Skeletal muscle tissue (tissue), 4 donors: ENCODE data around the gene GABBR2. TPM values are rescaled to one million over a fixed set of nuclear protein-coding genes. Genes with fewer than 3 reads are reported as not detected.

Experiments used
- H3K27ac ChIP-seq: one replicate; pipeline ENCODE4 v1.7.0; 2013; ENCODE audit warnings: mild to moderate bottlenecking, low read depth, low read length, inconsistent platforms
- H3K27me3 ChIP-seq, 3 donors: one replicate each; pipeline ENCODE4 v1.7.0; 2013; ENCODE audit warnings: low read length in 3 of 3; ENCODE audit not compliant: control insufficient read depth in 3 of 3, insufficient read depth in 3 of 3
- H3K36me3 ChIP-seq, 3 donors: one replicate each; pipeline ENCODE4 v1.7.0; 2013; ENCODE audit warnings: low read length in 3 of 3; ENCODE audit not compliant: control insufficient read depth in 3 of 3, insufficient read depth in 3 of 3
- H3K4me1 ChIP-seq, 3 donors: one replicate each; pipeline ENCODE4 v1.7.0; 2013; ENCODE audit warnings: low read length in 3 of 3, mild to moderate bottlenecking in 3 of 3; ENCODE audit not compliant: control insufficient read depth in 3 of 3, insufficient read depth in 3 of 3
- H3K4me3 ChIP-seq, 3 donors: one replicate each; pipeline ENCODE4 v1.7.0; 2013; ENCODE audit warnings: low read length in 3 of 3
- H3K9ac ChIP-seq, 3 donors: one replicate each; pipeline ENCODE4 v1.7.0; 2013; ENCODE audit warnings: low read length in 3 of 3, mild to moderate bottlenecking in 3 of 3, moderate library complexity in 2 of 3, low read depth in 1 of 3
- H3K9me3 ChIP-seq, 3 donors: one replicate each; pipeline ENCODE4 v1.7.0; 2013; ENCODE audit warnings: low read length in 3 of 3; ENCODE audit not compliant: control insufficient read depth in 3 of 3
- total RNA-seq: library from RNA; depleted of rRNA; stranded (reverse); fragments of >200 nt; gene quantifications from one replicate; pipeline ENCODE4 v1.2.3, GENCODE V29; 2014
- donor health status: Osteomylitis.

GABBR2 gene
- total RNA-seq, 1 donor from 2014 or later = under 0.01 TPM

- Histone ChIP-seq H3K4me1 (no peaks in the 10 kb centered on the region), H3K27ac (no peak overlapping the region), H3K9me3 (no peaks in the 10 kb centered on the region), H3K4me3 (no peak overlapping the region), H3K36me3 (no peaks in the 10 kb centered on the region), H3K9ac (no peak overlapping the region), H3K27me3 (peaks cover 6 to 16% (median 10%) of the 10 kb centered on the region in 3 donors)
These were observed 223.0 kb downstream of the GABBR2 start for GRCh38 chr9:98485706-98486105.

DNA sequence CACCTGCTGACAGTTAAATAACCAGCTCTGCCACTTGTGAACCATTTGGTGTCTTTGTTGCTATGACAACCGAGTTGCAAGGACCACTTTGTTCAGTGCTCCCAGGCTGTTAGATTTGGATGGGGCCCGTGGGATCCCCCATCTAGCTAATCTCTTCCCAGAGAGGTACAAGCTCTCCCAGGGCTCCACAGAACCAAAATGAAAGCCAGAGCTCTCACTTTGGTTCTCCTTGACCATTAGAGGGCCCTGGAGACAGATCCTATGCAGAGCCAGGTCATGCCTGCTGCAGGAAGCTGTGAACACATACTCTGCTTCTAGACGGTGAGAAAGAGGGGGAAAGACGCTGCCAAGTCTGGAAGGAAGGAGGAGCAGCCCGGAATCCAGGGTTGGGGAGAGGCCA lies 224.6 kb downstream of the GABBR2 start:
- no peaks in the 10 kb centered on the region for H3K9me3 ChIP-seq

GRCh38 chr9:98482226-98482625 lies 226.5 kb downstream of the GABBR2 start:
- Histone ChIP-seq H3K9ac (no peak overlapping the region), H3K4me1 (peaks cover 0 to 6% (median 0%) of the 10 kb centered on the region in 3 donors), H3K9me3 (no peaks in the 10 kb centered on the region), H3K4me3 (no peak overlapping the region), H3K27ac (no peak overlapping the region), H3K27me3 (peaks cover 6 to 16% (median 10%) of the 10 kb centered on the region in 3 donors), H3K36me3 (no peaks in the 10 kb centered on the region)

More for the DNA sequence above, 224.6 kb downstream of the GABBR2 start:
- H3K36me3 ChIP-seq = no peaks in the 10 kb centered on the region
- no peak overlapping the region for H3K4me3 ChIP-seq
- no peak overlapping the region for H3K9ac ChIP-seq
- peaks cover 6 to 16% (median 10%) of the 10 kb centered on the region in 3 donors for H3K27me3 ChIP-seq
- H3K27ac ChIP-seq = no peak overlapping the region
- H3K4me1 ChIP-seq = no peaks in the 10 kb centered on the region

- Histone ChIP-seq H3K4me1 (peaks cover 0 to 6% (median 0%) of the 10 kb centered on the region in 3 donors), H3K4me3 (no peak overlapping the region), H3K27me3 (peaks cover 6 to 16% (median 10%) of the 10 kb centered on the region in 3 donors), H3K9ac (no peak overlapping the region), H3K9me3 (no peaks in the 10 kb centered on the region), H3K27ac (no peak overlapping the region), H3K36me3 (no peaks in the 10 kb centered on the region)
These were observed 227.1 kb downstream of the GABBR2 start for GRCh38 chr9:98481676-98482075.

- peaks cover 6 to 16% (median 10%) of the 10 kb centered on the region in 3 donors for H3K27me3 ChIP-seq
- no peak overlapping the region for H3K4me3 ChIP-seq
- no peaks in the 10 kb centered on the region for H3K36me3 ChIP-seq
- no peak overlapping the region for H3K9ac ChIP-seq
- no peaks in the 10 kb centered on the region for H3K9me3 ChIP-seq
- no peak overlapping the region for H3K27ac ChIP-seq
- H3K4me1 ChIP-seq = peaks cover 0 to 6% (median 0%) of the 10 kb centered on the region in 3 donors
These were observed 228.5 kb downstream of the GABBR2 start for GRCh38 chr9:98479967-98480847.

- no peak overlapping the region for H3K27ac ChIP-seq
- H3K4me1 ChIP-seq = peaks cover 0 to 6% (median 0%) of the 10 kb centered on the region in 3 donors
- H3K9me3 ChIP-seq = no peaks in the 10 kb centered on the region
- no peaks in the 10 kb centered on the region for H3K36me3 ChIP-seq
- peaks cover 6 to 10% (median 8%) of the 10 kb centered on the region in 3 donors for H3K27me3 ChIP-seq
- H3K4me3 ChIP-seq = no peak overlapping the region
- H3K9ac ChIP-seq = no peak overlapping the region
These were observed 229.3 kb downstream of the GABBR2 start for GRCh38 chr9:98479449-98479848.

DNA sequence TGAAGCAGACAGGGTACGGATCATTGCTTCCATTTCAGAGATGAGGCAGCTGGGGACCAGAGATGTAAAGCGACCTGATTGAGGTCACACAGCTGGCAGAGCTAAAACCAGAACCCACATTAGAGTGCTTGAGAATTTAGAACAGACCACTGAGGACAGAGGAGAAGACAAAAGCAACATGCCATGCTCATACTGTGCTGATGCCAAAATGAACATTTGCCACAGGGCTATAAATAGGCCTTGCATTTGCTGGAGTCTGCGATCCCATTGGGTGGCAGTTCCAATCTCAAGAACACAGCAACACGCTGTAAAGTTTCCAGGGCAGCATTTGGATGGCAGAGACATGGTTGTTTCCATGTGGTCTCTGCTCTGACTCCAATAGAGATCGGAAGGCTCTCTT lies 230.9 kb downstream of the GABBR2 start:
- Histone ChIP-seq H3K9me3 (no peaks in the 10 kb centered on the region), H3K27ac (no peak overlapping the region), H3K9ac (no peak overlapping the region), H3K4me3 (no peak overlapping the region), H3K27me3 (no peaks in the 10 kb centered on the region), H3K4me1 (peaks cover 0 to 6% (median 0%) of the 10 kb centered on the region in 3 donors), H3K36me3 (no peaks in the 10 kb centered on the region)

GRCh38 chr9:98472216-98472615 lies 236.5 kb downstream of the GABBR2 start:
- Histone ChIP-seq H3K36me3 (no peaks in the 10 kb centered on the region), H3K4me1 (no peaks in the 10 kb centered on the region), H3K9ac (no peak overlapping the region), H3K9me3 (no peaks in the 10 kb centered on the region), H3K4me3 (no peak overlapping the region), H3K27ac (no peak overlapping the region), H3K27me3 (no peaks in the 10 kb centered on the region)

GRCh38 chr9:98471185-98471584 lies 237.6 kb downstream of the GABBR2 start:
- Histone ChIP-seq H3K27me3 (no peaks in the 10 kb centered on the region), H3K36me3 (no peaks in the 10 kb centered on the region), H3K9ac (no peak overlapping the region), H3K4me3 (no peak overlapping the region), H3K27ac (no peak overlapping the region), H3K4me1 (no peaks in the 10 kb centered on the region), H3K9me3 (no peaks in the 10 kb centered on the region)

- no peaks in the 10 kb centered on the region for H3K36me3 ChIP-seq
These were observed 240.0 kb downstream of the GABBR2 start for GRCh38 chr9:98468567-98469239.

More at GRCh38 chr9:98468567-98469239, 240.0 kb downstream of the GABBR2 start:
- no peak overlapping the region for H3K27ac ChIP-seq
- H3K4me1 ChIP-seq = no peaks in the 10 kb centered on the region
- no peaks in the 10 kb centered on the region for H3K27me3 ChIP-seq
- H3K4me3 ChIP-seq = no peak overlapping the region
- H3K9me3 ChIP-seq = no peaks in the 10 kb centered on the region
- H3K9ac ChIP-seq = no peak overlapping the region
